Measurements from ENCODE around the gene MAP1LC3B2. TPM values are rescaled to one million over a fixed set of nuclear protein-coding genes. Genes with fewer than 3 reads are reported as not detected.

Gene MAP1LC3B2
- total RNA-seq, 1 experiment from 2014 or later, result 2.2 TPM

GRCh38 chr12:116529048-116529447 is 30.1 kb upstream of the MAP1LC3B2 start (continued):
- no peak for TF ChIP-seq ZSCAN18 (CRISPR knock-in tag; IDR thresholded peaks at IDR 0.05)
- TF ChIP-seq HMGA2 (CRISPR knock-in tag; IDR thresholded peaks at IDR 0.05), result no peak
- no peak for TF ChIP-seq ERG (CRISPR knock-in tag; IDR thresholded peaks at IDR 0.05)
- no peak for TF ChIP-seq TP53 (CRISPR knock-in tag; IDR thresholded peaks at IDR 0.05)

GRCh38 chr12:116529686-116530085 is 29.5 kb upstream of the MAP1LC3B2 start:
- DNase-seq (ENCODE audit: low spot score) (no peak), ATAC-seq (no peak)
- 0 out of 2 replicates have a peak, but pooled peaks cover 3% of the 10 kb centered on the region for H3K27me3 Mint-ChIP-seq (ENCODE audit: low read depth)
- H3K36me3 Mint-ChIP-seq, result no peaks in the 10 kb centered on the region
- peaks cover 8% of the 10 kb centered on the region for H3K9me3 Mint-ChIP-seq
- H3K4me3 Mint-ChIP-seq, result no peak overlapping the region
- H3K27ac Mint-ChIP-seq, result no peak overlapping the region
- peaks cover 44% of the 10 kb centered on the region for H3K4me1 Mint-ChIP-seq
- CTCF ChIA-PET, result no interaction called here
- TF ChIP-seq TCF7 (CRISPR knock-in tag; IDR thresholded peaks at IDR 0.05; ENCODE audit: low read depth), result no peak
- POLR2A ChIA-PET, result no interaction called here

- Mint-ChIP-seq H3K27me3 (ENCODE audit: low read depth) (0 out of 2 replicates have a peak, but pooled peaks cover 3% of the 10 kb centered on the region), H3K27ac (no peak overlapping the region), H3K9me3 (peaks cover 7% of the 10 kb centered on the region), H3K36me3 (no peaks in the 10 kb centered on the region), H3K4me3 (peak overlapping the region; percentile 88), H3K4me1 (peaks cover 46% of the 10 kb centered on the region)
- TF ChIP-seq ZNF396 (CRISPR knock-in tag; IDR thresholded peaks at IDR 0.05; ENCODE audit: borderline replicate concordance), result no peak
- no peak for TF ChIP-seq ARID4B (CRISPR knock-in tag; IDR thresholded peaks at IDR 0.05; ENCODE audit: borderline replicate concordance)
- TF ChIP-seq TCF7 (CRISPR knock-in tag; IDR thresholded peaks at IDR 0.05; ENCODE audit: low read depth), result no peak
- TF ChIP-seq ATF6 (CRISPR knock-in tag; IDR thresholded peaks at IDR 0.05), result no peak
- no peak for TF ChIP-seq ELF4 (CRISPR knock-in tag; IDR thresholded peaks at IDR 0.05; ENCODE audit: low read depth)
- no peak for TF ChIP-seq FOXP1 (CRISPR knock-in tag; IDR thresholded peaks at IDR 0.05; ENCODE audit: borderline replicate concordance)
- no peak for TF ChIP-seq E2F1 (CRISPR knock-in tag; IDR thresholded peaks at IDR 0.05)
- TF ChIP-seq NFATC4 (CRISPR knock-in tag; IDR thresholded peaks at IDR 0.05), result no peak
- TF ChIP-seq CREB1 (CRISPR knock-in tag; IDR thresholded peaks at IDR 0.05), result no peak
- TF ChIP-seq ZNF232 (CRISPR knock-in tag; IDR thresholded peaks at IDR 0.05), result no peak
- TF ChIP-seq MYBL2 (CRISPR knock-in tag; IDR thresholded peaks at IDR 0.05), result no peak
- ChIA-PET POLR2A (interaction anchor here (0.6 kb wide), 1 partner anchor 59 kb away, joined by 5 read pairs; no protein-coding TSS in a partner anchor), CTCF (interaction anchor here (0.6 to 0.7 kb wide), 8 partner anchors 13 to 1269 kb away, joined by 3 to 5 read pairs (median 4); no protein-coding TSS in a partner anchor)
- ATAC-seq (no peak), DNase-seq (ENCODE audit: low spot score) (no peak)
These were observed 26.8 kb upstream of the MAP1LC3B2 start for GRCh38 chr12:116532428-116532827.

Measured in WTC11 (cell line).